GM06990 (cell line): ENCODE measurements around the gene ZMAT5.

ENCODE experiments used
- DNase-seq: peaks from one replicate; pipeline ENCODE4 v3.0.0-alpha.2; 2011; ENCODE audit not compliant: insufficient read length; ENCODE audit errors: extremely low read depth
- H3K27me3 ChIP-seq: replicated peaks from 2 replicates; pipeline ENCODE4 v1.6.0; 2011; ENCODE audit warnings: low read length; ENCODE audit not compliant: control insufficient read depth, insufficient read depth
- H3K36me3 ChIP-seq: 2 replicates; pipeline ENCODE4 v1.5.1; 2011; ENCODE audit warnings: low read length; ENCODE audit not compliant: control insufficient read depth, insufficient read depth
- H3K4me3 ChIP-seq: replicated peaks from 2 replicates; pipeline ENCODE4 v1.5.1; 2011; ENCODE audit warnings: low read depth, mild to moderate bottlenecking, control low read depth, low read length
- TF ChIP-seq, protein P1 (sequence below): IDR thresholded peaks from 2 replicates; pipeline ENCODE4 v1.5.1; 2011; ENCODE audit warnings: low read length, control low read depth, mild to moderate bottlenecking, inconsistent platforms; ENCODE audit not compliant: insufficient read depth, poor library complexity, severe bottlenecking

ZMAT5 gene

DNA sequence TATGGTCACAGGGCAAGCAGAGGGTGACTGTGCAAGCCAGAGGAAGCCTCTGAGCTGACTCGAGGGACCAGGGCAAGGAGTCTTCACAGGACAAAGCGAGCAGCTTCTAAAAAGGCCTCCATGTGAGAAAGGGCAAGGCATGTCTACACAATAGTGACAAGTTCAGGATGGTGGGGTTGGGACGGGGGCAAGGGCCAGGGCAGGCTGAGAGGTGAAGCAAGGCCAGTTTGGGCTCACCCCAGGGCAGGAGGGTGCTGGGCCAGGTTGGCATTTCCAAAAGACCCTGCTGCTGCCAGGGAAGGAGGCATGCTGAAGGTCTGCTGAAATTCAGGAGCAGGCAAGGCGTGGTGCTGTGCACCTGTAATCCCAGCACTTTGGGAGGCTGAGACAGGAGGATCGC, 59.3 kb downstream of the ZMAT5 start:
- DNase-seq: no peak
- H3K36me3 ChIP-seq: no peaks in the 10 kb centered on the region
- H3K4me3 ChIP-seq: no peak overlapping the region
- TF ChIP-seq, protein P1, sequence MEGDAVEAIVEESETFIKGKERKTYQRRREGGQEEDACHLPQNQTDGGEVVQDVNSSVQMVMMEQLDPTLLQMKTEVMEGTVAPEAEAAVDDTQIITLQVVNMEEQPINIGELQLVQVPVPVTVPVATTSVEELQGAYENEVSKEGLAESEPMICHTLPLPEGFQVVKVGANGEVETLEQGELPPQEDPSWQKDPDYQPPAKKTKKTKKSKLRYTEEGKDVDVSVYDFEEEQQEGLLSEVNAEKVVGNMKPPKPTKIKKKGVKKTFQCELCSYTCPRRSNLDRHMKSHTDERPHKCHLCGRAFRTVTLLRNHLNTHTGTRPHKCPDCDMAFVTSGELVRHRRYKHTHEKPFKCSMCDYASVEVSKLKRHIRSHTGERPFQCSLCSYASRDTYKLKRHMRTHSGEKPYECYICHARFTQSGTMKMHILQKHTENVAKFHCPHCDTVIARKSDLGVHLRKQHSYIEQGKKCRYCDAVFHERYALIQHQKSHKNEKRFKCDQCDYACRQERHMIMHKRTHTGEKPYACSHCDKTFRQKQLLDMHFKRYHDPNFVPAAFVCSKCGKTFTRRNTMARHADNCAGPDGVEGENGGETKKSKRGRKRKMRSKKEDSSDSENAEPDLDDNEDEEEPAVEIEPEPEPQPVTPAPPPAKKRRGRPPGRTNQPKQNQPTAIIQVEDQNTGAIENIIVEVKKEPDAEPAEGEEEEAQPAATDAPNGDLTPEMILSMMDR: no peak
- peaks cover 2% of the 10 kb centered on the region for H3K27me3 ChIP-seq

DNA sequence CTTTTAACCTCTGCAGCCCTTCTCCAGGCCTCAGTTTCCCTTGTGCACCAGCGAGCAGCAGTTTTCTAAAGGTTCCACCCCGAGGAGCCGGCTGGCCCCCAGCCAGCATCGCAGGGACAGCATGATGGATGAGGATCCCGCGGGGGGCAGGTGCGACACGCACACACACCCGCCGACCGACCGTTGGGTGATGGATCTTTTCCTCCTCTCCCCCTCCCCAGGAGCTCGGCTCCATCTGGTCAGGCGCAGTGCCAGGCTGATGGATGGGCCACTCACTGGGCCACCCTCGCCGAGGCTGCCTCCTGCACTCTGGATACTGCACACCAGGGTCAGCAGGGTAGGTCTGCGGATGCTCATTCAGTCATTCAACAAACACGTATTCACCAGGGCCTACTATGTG, 59.8 kb downstream of the ZMAT5 start:
- peaks cover 2% of the 10 kb centered on the region for H3K27me3 ChIP-seq
- TF ChIP-seq, protein P1: no peak
- no peak overlapping the region for H3K4me3 ChIP-seq
- DNase-seq: no peak
- no peaks in the 10 kb centered on the region for H3K36me3 ChIP-seq

DNA sequence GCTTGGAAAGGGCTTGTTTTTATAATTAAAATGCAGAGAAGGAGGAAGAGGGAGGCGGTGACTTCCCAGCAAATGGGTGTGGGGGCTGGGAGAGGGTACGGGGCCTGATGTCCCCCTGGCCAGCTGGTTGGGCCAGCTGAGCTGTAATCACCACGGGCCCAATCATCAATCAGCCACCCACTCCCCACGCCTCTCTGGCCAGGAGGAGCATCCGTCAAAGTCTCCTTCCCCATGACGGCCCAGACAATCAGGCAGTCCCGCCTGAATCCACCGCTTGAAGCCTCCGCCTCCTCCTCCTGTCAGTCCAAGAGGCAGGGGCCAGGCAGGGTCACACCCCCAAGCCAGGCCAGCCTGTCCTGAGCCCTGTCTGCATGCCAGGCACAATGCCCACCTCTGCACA, 60.3 kb downstream of the ZMAT5 start:
- H3K27me3 ChIP-seq: peaks cover 2% of the 10 kb centered on the region
- H3K36me3 ChIP-seq: no peaks in the 10 kb centered on the region
- no peak for DNase-seq
- TF ChIP-seq, protein P1: no peak
- no peak overlapping the region for H3K4me3 ChIP-seq

DNA sequence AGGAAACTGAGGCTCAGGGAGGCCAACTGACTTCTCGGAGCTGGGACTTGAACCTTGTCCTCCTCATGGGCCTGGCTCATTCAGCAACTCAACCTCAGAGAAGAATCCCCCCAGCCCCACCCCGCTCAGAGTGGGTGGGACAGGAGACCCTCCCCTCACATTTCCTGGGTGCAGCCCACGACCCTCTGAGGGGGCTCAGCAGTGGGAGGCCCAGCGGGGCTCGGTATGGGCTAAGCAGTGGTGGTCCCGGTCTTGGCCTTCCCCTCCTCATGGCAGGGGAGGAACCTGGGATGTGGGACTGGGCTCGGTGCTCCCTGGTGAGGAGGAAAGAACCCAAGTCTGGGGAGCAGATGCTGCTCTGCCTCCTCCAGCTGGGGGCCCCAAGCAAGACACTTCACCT, 61.2 kb downstream of the ZMAT5 start:
- TF ChIP-seq, protein P1: no peak
- Histone ChIP-seq H3K4me3 (no peak overlapping the region), H3K36me3 (no peaks in the 10 kb centered on the region), H3K27me3 (peaks cover 2% of the 10 kb centered on the region)
- no peak for DNase-seq

DNA sequence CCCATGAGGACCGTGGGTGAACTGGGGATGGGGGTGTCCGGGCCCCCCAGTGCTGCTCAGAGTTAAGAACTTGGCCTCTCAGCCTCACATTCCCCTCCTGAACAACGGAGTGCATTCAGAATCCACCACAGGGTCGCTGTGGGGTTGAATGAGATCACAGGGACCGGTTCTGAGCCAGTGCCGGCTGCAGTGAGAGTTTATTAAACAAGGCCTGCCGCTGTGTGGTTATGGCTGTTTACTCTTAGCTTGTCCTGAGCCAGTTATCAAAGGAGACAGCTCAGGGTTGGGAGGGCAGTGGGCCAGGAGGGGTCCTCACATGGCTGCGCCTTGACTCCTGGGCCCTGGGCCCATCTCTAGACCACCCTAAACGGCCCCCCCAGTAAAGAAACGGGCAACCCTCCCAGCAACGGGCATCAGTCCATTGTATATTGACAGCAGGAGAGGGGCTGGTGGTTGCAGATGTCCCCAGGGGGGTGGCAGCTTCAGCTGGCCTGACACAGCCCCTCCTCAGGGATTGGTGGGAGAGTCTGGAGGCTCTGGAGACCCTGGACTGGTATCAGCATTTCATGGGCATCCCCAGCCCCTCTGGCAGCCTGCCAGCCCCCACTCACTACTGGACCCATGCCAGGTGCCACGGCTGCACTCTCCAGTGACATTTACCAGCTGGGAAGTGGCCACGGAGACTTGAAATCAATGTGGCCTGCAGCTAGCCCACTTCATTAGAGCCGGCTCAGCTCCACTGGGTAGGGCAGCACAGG, 62.1 kb downstream of the ZMAT5 start:
- H3K4me3 ChIP-seq: no peak overlapping the region
- TF ChIP-seq, protein P1: no peak
- no peaks in the 10 kb centered on the region; the same call in none of the 2 replicates for H3K27me3 ChIP-seq
- DNase-seq: no peak
- H3K36me3 ChIP-seq: no peaks in the 10 kb centered on the region
